NB4 (cell line): ENCODE results near the gene DOK3.

Experiments
- MYC ChIP-seq: IDR thresholded peaks from 2 replicates; pipeline ENCODE4 v1.6.1; 2011; ENCODE audit warnings: low read depth, low read length
- POLR2A ChIP-seq: IDR thresholded peaks from 2 replicates; pipeline ENCODE4 v1.6.1; 2011; ENCODE audit warnings: mild to moderate bottlenecking; ENCODE audit not compliant: insufficient read length; ENCODE audit errors: extremely low read depth
- TF ChIP-seq, protein P1 (sequence below): IDR thresholded peaks from one replicate; pipeline ENCODE4 v1.5.1; 2012; ENCODE audit warnings: low read depth, low read length
- TF ChIP-seq, protein P2 (sequence below): IDR thresholded peaks from 2 replicates; pipeline ENCODE4 v1.6.1; 2011; ENCODE audit warnings: low read depth, low read length

DNA sequence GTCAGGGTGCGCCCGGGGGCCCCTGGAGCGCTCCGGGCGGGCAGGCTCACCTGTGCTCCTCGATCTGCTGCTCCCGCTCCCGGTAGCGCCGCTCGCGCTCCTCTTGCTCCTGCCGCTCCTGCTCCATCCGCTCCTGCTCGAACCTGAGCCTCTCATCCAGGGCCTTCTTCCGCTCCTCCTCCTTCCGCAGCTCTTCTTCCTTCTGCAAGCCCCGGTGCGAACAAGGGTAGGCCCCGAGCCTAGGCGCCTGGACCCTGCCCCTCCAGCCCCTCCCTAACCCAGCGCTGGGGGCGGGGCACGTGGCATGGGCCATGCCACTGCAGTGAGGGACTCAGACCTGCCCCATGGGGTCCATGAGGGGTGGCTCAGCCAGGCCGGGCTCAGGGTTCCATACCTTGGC is 42.8 kb downstream of the DOK3 start:
- TF ChIP-seq, protein P1, sequence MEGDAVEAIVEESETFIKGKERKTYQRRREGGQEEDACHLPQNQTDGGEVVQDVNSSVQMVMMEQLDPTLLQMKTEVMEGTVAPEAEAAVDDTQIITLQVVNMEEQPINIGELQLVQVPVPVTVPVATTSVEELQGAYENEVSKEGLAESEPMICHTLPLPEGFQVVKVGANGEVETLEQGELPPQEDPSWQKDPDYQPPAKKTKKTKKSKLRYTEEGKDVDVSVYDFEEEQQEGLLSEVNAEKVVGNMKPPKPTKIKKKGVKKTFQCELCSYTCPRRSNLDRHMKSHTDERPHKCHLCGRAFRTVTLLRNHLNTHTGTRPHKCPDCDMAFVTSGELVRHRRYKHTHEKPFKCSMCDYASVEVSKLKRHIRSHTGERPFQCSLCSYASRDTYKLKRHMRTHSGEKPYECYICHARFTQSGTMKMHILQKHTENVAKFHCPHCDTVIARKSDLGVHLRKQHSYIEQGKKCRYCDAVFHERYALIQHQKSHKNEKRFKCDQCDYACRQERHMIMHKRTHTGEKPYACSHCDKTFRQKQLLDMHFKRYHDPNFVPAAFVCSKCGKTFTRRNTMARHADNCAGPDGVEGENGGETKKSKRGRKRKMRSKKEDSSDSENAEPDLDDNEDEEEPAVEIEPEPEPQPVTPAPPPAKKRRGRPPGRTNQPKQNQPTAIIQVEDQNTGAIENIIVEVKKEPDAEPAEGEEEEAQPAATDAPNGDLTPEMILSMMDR: no peak
- no peak for TF ChIP-seq POLR2A
- TF ChIP-seq, protein P2, sequence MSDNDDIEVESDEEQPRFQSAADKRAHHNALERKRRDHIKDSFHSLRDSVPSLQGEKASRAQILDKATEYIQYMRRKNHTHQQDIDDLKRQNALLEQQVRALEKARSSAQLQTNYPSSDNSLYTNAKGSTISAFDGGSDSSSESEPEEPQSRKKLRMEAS: no peak
- TF ChIP-seq MYC: no peak
